Measurements from ENCODE around the gene NHEJ1. TPM values are rescaled to one million over a fixed set of nuclear protein-coding genes. Genes with fewer than 3 reads are reported as not detected.

Gene NHEJ1
- total RNA-seq, 2 donors from 2014 or later, result 15.2 to 16.9 TPM

DNA sequence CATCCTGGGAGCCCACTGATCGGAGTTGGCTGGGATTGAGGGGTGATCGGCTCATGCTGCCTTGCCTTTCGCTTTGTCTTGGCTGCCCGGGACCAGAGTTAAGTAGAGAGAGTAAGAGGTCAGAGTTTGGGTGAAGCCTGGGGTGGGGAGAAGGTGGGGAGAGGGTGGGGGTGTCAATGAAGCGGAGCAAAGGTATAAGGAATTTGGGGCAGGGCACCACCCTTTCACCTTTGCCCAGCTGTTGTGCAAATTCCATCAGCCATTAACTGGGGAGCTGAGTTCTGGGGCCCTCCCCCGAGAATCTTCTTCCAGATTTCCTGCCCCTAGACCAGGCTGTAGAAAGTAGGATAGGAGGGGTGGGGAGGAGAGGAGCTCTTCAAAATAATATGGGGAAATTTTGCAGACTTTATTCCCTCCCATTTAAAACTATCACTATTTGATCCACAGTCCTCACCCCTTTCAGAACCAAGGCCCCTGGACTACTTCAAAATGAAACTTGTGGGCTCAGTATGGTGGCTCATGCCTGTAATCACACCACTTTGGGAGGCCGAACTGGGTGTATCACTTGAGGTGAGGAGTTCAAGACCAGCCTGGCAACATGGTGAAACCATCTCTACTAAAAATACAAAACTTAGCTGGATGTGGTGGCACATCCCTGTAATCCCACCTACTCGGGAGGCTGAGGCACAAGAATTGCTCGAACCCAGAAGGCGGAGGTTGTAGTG is 9.5 kb upstream of the NHEJ1 start, which contains the start of gene SLC23A3:
Gene SLC23A3, minus strand, starts transcription at position 100 of the 725 bp plus-strand sequence. Its CDS starts 45 bp downstream, at position 55.
- Histone ChIP-seq H3K36me3 (no peaks in the 10 kb centered on the region), H3K4me3 (no peak within 1 kb of the TSS), H3K4me1 (replicated peaks) (no peaks in the 10 kb centered on the region), H3K9me3 (no peaks in the 10 kb centered on the region), H3K27ac (no peak within 1 kb of the TSS), H3K27me3 (replicated peaks; ENCODE audit: insufficient read depth) (no peaks in the 10 kb centered on the region)
- intact Hi-C loops (cut with DNase I), result loop anchor here (10.0 kb wide), 1 partner anchor 345 kb away; the partner anchor contains the start of gene ASIC4
- WGBS, result 88% methylated on average over 10 of the region's 10 CpGs
- no peak for DNase-seq (ENCODE audit: low spot score)
- TF ChIP-seq POLR2AphosphoS5 (IDR thresholded peaks at IDR 0.05), result no peak
- TF ChIP-seq POLR2A (IDR thresholded peaks at IDR 0.05), result no peak
- TF ChIP-seq, protein P1, sequence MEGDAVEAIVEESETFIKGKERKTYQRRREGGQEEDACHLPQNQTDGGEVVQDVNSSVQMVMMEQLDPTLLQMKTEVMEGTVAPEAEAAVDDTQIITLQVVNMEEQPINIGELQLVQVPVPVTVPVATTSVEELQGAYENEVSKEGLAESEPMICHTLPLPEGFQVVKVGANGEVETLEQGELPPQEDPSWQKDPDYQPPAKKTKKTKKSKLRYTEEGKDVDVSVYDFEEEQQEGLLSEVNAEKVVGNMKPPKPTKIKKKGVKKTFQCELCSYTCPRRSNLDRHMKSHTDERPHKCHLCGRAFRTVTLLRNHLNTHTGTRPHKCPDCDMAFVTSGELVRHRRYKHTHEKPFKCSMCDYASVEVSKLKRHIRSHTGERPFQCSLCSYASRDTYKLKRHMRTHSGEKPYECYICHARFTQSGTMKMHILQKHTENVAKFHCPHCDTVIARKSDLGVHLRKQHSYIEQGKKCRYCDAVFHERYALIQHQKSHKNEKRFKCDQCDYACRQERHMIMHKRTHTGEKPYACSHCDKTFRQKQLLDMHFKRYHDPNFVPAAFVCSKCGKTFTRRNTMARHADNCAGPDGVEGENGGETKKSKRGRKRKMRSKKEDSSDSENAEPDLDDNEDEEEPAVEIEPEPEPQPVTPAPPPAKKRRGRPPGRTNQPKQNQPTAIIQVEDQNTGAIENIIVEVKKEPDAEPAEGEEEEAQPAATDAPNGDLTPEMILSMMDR (IDR thresholded peaks at IDR 0.05), result no peak

DNA sequence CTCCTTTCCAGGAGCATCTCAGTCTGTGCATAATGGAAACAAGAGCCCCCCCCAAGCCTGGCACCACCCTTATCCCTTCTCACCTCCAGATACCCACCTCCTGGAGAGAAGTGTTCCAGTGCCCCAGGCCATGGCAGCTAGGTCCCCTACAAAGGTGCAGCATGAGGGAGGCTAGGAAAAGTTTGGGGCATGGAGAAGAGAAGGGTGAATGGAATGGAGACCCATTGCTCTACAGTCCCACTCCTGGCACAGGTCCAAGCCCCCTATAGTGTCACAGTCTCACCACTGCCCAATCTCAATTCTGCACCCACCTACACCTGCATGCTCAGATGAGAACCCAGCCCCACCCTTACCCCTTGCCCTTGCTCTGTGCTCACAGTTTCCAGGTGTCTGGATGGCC is 8.3 kb upstream of the NHEJ1 start:
- Histone ChIP-seq H3K4me3 (no peak overlapping the region), H3K36me3 (no peaks in the 10 kb centered on the region), H3K4me1 (replicated peaks) (no peaks in the 10 kb centered on the region), H3K27ac (no peak overlapping the region), H3K27me3 (replicated peaks; ENCODE audit: insufficient read depth) (no peaks in the 10 kb centered on the region), H3K9me3 (no peaks in the 10 kb centered on the region)
- TF ChIP-seq, protein P1 (IDR thresholded peaks at IDR 0.05), result no peak
- TF ChIP-seq POLR2AphosphoS5 (IDR thresholded peaks at IDR 0.05), result no peak
- no peak for TF ChIP-seq POLR2A (IDR thresholded peaks at IDR 0.05)
- no peak for DNase-seq (ENCODE audit: low spot score)
- intact Hi-C loops (cut with DNase I), result no loop called here

DNA sequence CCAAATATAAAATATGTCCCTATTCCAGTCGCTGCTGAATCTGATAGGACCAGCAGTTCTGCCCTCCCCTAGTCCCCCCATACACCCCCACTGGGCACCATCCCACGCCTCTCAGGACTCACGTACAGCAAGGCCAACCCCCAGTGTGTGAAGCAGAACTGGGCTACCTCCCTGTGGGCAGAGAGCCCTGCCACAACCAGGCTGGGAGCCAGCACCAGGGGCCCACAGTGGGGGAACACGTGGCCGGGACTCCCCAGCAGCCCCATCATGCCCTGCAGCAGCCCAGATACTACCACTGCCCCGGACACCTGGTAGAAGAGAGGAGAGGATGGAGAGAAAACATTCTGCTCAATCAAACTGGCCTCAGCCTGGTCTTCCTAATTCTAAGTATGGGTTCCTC is 7.9 kb upstream of the NHEJ1 start:
- intact Hi-C loops (cut with DNase I), result no loop called here
- Histone ChIP-seq H3K27me3 (replicated peaks; ENCODE audit: insufficient read depth) (no peaks in the 10 kb centered on the region), H3K4me3 (no peak overlapping the region), H3K36me3 (no peaks in the 10 kb centered on the region), H3K4me1 (replicated peaks) (no peaks in the 10 kb centered on the region), H3K27ac (no peak overlapping the region), H3K9me3 (no peaks in the 10 kb centered on the region)
- TF ChIP-seq POLR2A (IDR thresholded peaks at IDR 0.05) (no peak), POLR2AphosphoS5 (IDR thresholded peaks at IDR 0.05) (no peak)
- TF ChIP-seq, protein P1 (IDR thresholded peaks at IDR 0.05), result no peak
- 38% methylated on average over 4 of the region's 6 CpGs for WGBS
- DNase-seq (ENCODE audit: low spot score), result no peak

DNA sequence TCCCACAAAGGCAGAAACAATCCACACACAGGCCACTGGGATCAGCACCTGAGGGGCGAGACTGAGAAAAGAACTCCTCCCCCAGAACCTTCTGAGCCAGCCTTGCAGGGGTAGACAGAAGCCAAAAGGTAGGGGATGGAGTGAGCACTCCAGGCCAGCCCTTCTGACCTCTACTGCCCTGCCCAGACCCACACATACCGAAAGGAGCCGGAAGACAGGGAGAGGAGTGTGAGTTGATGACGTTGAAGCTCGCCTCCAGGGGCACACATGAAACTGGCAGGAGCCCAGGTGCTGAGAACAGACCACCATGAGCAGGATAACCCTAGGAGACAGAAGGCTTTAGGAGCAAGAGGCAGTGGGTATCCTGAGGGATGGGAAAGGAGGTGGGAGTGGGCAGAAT is 7.4 kb upstream of the NHEJ1 start:
- 57% methylated on average over 5 of the region's 5 CpGs for WGBS
- Histone ChIP-seq H3K27ac (no peak overlapping the region), H3K27me3 (replicated peaks; ENCODE audit: insufficient read depth) (no peaks in the 10 kb centered on the region), H3K4me1 (replicated peaks) (no peaks in the 10 kb centered on the region), H3K36me3 (no peaks in the 10 kb centered on the region), H3K9me3 (no peaks in the 10 kb centered on the region), H3K4me3 (no peak overlapping the region)
- no peak for DNase-seq (ENCODE audit: low spot score)
- intact Hi-C loops (cut with DNase I), result no loop called here
- TF ChIP-seq POLR2A (IDR thresholded peaks at IDR 0.05), result no peak
- TF ChIP-seq, protein P1 (IDR thresholded peaks at IDR 0.05), result no peak
- TF ChIP-seq POLR2AphosphoS5 (IDR thresholded peaks at IDR 0.05), result no peak
